ENCODE results near the gene TRUB2. TPM values are rescaled to one million over a fixed set of nuclear protein-coding genes. Genes with fewer than 3 reads are reported as not detected.

TRUB2 gene
- total and polyA plus RNA-seq, 2 experiments from 2014 or later, result 17.4 to 50.9 TPM

DNA sequence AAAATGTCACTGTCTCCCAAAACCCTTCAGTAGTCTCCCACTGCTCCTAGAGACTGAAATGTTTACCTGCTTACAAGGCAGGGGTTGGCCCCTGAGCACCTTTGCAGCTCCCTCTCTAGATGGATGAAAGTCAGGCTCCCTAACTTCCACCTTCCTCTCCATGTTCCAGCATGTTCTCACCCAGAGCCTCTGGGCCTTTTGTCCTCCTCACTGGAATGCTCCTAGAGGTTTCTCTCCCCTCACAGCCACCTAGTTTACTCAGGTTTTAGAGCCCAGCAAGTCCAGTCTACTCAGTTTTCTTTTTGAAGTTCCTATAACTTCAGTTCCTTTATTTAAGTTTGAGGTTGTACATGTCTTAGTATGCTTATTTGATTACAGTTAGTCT lies 48.1 kb upstream of the TRUB2 start:
- Histone ChIP-seq H3K4me3 (peak overlapping the region; percentile 41), H3K9me2 (replicated peaks; ENCODE audit: insufficient read depth) (no peaks in the 10 kb centered on the region), H3K27me3 (no peaks in the 10 kb centered on the region), H3K9me3 (ENCODE audit: low read depth) (no peaks in the 10 kb centered on the region), H2AFZ (peak overlapping the region; percentile 49), H4K20me1 (ENCODE audit: insufficient read depth, poor library complexity, severe bottlenecking) (no peaks in the 10 kb centered on the region), H3K27ac (peak overlapping the region; percentile 93), H3K79me2 (peaks cover 49% of the 10 kb centered on the region), H3K4me1 (ENCODE audit: insufficient read depth) (peaks cover 8% of the 10 kb centered on the region), H3K4me2 (peak overlapping the region; percentile 85), H3K36me3 (replicated peaks; ENCODE audit: insufficient read depth, low read depth) (no peaks in the 10 kb centered on the region)
- TF ChIP-seq EZH2 (IDR thresholded peaks at IDR 0.05; ENCODE audit: borderline replicate concordance), result no peak
- TF ChIP-seq, protein P1, sequence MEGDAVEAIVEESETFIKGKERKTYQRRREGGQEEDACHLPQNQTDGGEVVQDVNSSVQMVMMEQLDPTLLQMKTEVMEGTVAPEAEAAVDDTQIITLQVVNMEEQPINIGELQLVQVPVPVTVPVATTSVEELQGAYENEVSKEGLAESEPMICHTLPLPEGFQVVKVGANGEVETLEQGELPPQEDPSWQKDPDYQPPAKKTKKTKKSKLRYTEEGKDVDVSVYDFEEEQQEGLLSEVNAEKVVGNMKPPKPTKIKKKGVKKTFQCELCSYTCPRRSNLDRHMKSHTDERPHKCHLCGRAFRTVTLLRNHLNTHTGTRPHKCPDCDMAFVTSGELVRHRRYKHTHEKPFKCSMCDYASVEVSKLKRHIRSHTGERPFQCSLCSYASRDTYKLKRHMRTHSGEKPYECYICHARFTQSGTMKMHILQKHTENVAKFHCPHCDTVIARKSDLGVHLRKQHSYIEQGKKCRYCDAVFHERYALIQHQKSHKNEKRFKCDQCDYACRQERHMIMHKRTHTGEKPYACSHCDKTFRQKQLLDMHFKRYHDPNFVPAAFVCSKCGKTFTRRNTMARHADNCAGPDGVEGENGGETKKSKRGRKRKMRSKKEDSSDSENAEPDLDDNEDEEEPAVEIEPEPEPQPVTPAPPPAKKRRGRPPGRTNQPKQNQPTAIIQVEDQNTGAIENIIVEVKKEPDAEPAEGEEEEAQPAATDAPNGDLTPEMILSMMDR (IDR thresholded peaks at IDR 0.05; ENCODE audit: poor library complexity), result no peak
- TF ChIP-seq EZH2phosphoT487 (IDR thresholded peaks at IDR 0.05; ENCODE audit: low read depth, severe bottlenecking, unreplicated experiment), result no peak
- DNase-seq (ENCODE audit: low spot score), result no peak

DNA sequence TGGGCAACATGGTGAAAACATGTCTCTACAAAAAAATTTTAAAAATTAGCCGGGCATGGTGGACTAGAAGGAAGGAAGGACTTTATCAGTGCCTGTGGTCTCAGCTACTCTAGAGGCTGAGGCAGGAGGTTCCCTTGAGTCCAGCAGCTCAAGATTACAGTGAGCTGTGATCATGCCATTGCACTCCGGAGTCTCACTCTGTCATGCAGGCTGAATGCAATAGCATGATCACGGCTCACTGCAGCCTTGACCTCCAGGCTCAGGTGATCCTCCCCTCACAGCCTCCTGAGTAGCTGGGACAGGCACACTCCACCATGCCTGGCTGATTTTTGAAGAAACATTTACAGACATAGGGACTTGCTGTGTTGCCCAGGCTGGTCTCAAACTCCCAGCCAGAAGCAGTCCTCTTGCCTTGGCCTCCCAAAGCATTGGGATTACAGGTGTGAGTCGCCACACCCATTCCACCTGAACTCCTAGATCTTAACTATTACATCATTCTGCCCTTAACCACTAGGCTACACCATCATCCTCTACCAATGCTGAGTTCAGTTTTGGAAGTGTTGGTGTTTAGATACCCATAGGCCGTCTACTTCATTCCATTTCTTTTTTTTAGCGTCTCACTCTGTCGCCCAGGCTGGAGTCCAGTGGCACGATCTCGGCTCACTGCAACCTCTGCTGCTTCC lies 46.9 kb upstream of the TRUB2 start:
- Histone ChIP-seq H3K79me2 (peaks cover 37% of the 10 kb centered on the region), H3K36me3 (replicated peaks; ENCODE audit: insufficient read depth, low read depth) (no peaks in the 10 kb centered on the region), H4K20me1 (ENCODE audit: insufficient read depth, poor library complexity, severe bottlenecking) (no peaks in the 10 kb centered on the region), H3K4me2 (no peak overlapping the region), H3K4me1 (ENCODE audit: insufficient read depth) (peaks cover 18% of the 10 kb centered on the region), H3K9me3 (ENCODE audit: low read depth) (no peaks in the 10 kb centered on the region), H3K9me2 (replicated peaks; ENCODE audit: insufficient read depth) (no peaks in the 10 kb centered on the region), H3K4me3 (no peak overlapping the region), H3K27me3 (no peaks in the 10 kb centered on the region), H2AFZ (no peak overlapping the region), H3K27ac (peak overlapping the region; percentile 93)
- 94% methylated on average over 9 of the region's 9 CpGs for WGBS (ENCODE audit: low lambda C conversion rate, missing lambda C conversion rate)
- TF ChIP-seq EZH2phosphoT487 (IDR thresholded peaks at IDR 0.05; ENCODE audit: low read depth, severe bottlenecking, unreplicated experiment), result no peak
- no peak for DNase-seq (ENCODE audit: low spot score)

DNA sequence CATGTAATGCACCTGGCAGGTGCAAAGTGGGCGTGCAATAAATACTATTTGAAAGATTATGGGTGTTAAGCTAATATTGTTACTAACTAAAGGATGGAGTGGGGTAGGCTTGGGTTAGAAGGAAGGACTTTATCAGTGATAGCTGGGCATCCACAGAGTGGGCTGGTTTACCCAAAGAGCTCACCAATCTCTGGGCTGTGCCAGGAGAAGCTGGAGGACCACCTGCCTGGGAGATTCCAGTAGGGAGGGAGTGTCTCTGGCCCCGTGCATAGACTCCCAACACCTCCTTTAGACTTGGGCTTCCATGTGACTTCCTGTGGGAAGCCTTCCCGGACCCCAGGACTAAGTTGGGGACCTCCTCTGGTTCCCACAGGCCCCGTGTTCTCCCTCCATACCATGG lies 43.3 kb upstream of the TRUB2 start:
- H3K27me3 ChIP-seq, result no peaks in the 10 kb centered on the region
- no peak for DNase-seq (ENCODE audit: low spot score)
- no peak for TF ChIP-seq EZH2 (IDR thresholded peaks at IDR 0.05; ENCODE audit: borderline replicate concordance)
- no peak for TF ChIP-seq EZH2phosphoT487 (IDR thresholded peaks at IDR 0.05; ENCODE audit: low read depth, severe bottlenecking, unreplicated experiment)
- TF ChIP-seq, protein P1 (IDR thresholded peaks at IDR 0.05; ENCODE audit: poor library complexity), result no peak
- no peaks in the 10 kb centered on the region for H4K20me1 ChIP-seq (ENCODE audit: insufficient read depth, poor library complexity, severe bottlenecking)
- WGBS (ENCODE audit: low lambda C conversion rate, missing lambda C conversion rate), result 84% methylated on average over 4 of the region's 4 CpGs
- peaks cover 29% of the 10 kb centered on the region for H3K4me1 ChIP-seq (ENCODE audit: insufficient read depth)
- peaks cover 10% of the 10 kb centered on the region for H3K79me2 ChIP-seq
- H3K9me3 ChIP-seq (ENCODE audit: low read depth), result no peaks in the 10 kb centered on the region
- H2AFZ ChIP-seq, result peak overlapping the region; percentile 80
- H3K9me2 ChIP-seq (replicated peaks; ENCODE audit: insufficient read depth), result no peaks in the 10 kb centered on the region
- H3K27ac ChIP-seq, result peak overlapping the region; percentile 64
- H3K36me3 ChIP-seq (replicated peaks; ENCODE audit: insufficient read depth, low read depth), result no peaks in the 10 kb centered on the region
- no peak overlapping the region for H3K4me3 ChIP-seq
- H3K4me2 ChIP-seq, result peak overlapping the region; percentile 74

DNA sequence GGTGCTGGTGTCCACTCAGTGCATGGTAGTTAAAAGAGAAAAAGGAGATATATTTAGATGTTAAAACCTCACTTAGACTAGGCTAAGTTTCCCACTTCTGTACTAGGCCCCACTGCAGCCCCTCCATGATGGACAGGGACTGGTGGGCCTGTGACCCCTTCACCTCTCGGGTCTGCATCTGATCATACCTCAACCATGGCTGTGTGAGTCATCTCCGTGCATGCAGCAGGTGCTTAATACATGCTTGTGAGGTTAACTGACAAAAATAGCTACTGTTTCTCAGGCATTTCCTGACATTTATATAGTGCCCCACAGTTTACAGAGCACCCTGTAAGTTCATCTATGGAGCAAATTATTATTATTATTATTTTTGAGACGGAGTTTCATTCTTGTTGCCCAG lies 40.5 kb upstream of the TRUB2 start:
- DNase-seq (ENCODE audit: low spot score), result no peak
- H3K27me3 ChIP-seq, result no peaks in the 10 kb centered on the region
- H4K20me1 ChIP-seq (ENCODE audit: insufficient read depth, poor library complexity, severe bottlenecking), result no peaks in the 10 kb centered on the region
- H3K36me3 ChIP-seq (replicated peaks; ENCODE audit: insufficient read depth, low read depth), result no peaks in the 10 kb centered on the region
- no peaks in the 10 kb centered on the region for H3K79me2 ChIP-seq
- H3K9me3 ChIP-seq (ENCODE audit: low read depth), result no peaks in the 10 kb centered on the region
- H2AFZ ChIP-seq, result no peak overlapping the region
- TF ChIP-seq, protein P1 (IDR thresholded peaks at IDR 0.05; ENCODE audit: poor library complexity), result no peak
- TF ChIP-seq EZH2phosphoT487 (IDR thresholded peaks at IDR 0.05; ENCODE audit: low read depth, severe bottlenecking, unreplicated experiment) (no peak), EZH2 (IDR thresholded peaks at IDR 0.05; ENCODE audit: borderline replicate concordance) (no peak)
- H3K4me1 ChIP-seq (ENCODE audit: insufficient read depth), result peaks cover 22% of the 10 kb centered on the region
- no peaks in the 10 kb centered on the region for H3K9me2 ChIP-seq (replicated peaks; ENCODE audit: insufficient read depth)
- H3K27ac ChIP-seq, result peak overlapping the region; percentile 53
- H3K4me2 ChIP-seq, result peak overlapping the region; percentile 82
- H3K4me3 ChIP-seq, result no peak overlapping the region
- WGBS (ENCODE audit: low lambda C conversion rate, missing lambda C conversion rate), result 95% methylated on average over 3 of the region's 3 CpGs

Data from hepatocyte (in vitro differentiated cells).